DMS53 (cell line): Measurements from ENCODE around the gene ANTKMT.
A peak's percentile ranks its signal among the peaks of the same experiment; 100 is the strongest.

Experiments used
- DNase-seq: peaks from one replicate; lab custom pipeline; 2025; lab: John Stamatoyannopoulos, UW

ANTKMT gene, protein sequence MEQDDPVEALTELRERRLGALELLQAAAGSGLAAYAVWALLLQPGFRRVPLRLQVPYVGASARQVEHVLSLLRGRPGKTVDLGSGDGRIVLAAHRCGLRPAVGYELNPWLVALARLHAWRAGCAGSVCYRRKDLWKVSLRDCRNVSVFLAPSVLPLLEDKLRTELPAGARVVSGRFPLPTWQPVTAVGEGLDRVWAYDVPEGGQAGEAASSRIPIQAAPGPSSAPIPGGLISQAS

DNA sequence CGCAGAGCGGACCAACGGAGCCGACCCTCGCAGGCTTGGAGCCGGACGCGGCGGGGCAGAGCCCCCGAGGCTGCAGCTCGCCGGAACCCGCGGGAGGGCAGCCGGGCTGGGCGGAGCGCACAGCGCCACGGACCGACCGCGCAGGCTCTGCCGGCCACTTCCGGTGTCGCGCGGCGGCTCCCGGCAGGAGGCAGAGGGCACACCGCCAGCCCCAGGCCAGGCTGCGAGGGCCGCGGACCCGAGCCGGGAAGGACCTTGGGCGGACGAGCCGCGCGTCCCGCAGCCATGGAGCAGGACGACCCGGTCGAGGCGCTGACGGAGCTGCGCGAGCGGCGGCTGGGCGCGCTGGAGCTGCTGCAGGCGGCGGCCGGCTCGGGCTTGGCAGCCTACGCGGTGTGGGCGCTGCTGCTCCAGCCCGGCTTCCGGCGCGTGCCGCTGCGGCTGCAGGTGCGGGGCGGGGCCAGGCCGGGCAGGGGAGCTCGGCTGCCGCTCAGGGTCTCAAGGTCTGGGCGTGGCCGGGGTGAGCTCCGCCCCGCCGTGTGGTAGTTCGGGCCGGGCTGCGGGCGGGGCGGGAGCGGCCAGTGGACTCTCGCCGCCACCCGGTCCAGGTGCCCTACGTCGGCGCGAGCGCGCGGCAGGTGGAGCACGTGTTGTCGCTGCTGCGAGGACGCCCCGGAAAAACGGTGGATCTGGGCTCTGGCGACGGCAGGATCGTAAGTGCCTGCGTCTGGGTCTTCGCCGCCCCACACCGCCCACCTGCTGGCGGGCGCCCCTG lies at the start of gene ANTKMT:
Gene ANTKMT, plus strand, starts transcription at position 157 of the 775 bp plus-strand sequence. Its CDS starts 129 bp downstream, at position 286.
- peak; percentile 93 for DNase-seq

DNA sequence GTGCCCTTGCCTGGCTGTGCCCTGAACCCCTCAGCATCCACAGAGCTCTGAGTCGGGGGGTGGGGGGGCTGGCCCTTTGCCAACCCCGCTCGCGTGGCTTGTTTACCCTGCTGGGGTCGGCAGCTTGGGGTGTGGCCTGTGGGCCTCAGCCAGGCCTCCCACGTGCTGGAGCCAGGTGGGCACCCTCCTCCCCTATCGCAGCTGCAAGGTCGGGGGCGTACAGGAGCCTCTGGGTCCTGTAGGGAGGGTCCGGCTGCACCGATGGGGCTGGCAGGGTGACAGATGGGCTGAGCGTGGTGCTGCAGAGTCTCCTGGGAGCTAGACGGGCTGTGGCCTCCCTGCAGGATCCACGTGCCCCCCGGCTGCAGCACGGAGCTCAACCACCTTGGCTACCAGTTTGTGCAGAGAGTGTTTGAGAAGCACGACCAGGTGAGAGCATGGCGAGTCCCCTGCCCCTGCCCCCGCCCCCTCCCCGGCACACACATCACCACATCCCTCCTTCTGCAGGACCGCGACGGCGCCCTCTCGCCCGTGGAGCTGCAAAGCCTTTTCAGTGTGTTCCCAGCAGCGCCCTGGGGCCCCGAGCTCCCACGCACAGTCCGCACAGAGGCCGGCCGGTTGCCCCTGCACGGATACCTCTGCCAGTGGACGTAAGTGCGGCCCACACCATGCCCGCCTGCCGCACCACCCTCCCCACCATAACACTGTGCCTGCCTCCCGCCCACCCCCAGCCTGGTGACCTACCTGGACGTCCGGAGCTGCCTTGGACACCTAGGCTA lies 49.4 kb upstream of the ANTKMT start:
- DNase-seq, result no peak

DNA sequence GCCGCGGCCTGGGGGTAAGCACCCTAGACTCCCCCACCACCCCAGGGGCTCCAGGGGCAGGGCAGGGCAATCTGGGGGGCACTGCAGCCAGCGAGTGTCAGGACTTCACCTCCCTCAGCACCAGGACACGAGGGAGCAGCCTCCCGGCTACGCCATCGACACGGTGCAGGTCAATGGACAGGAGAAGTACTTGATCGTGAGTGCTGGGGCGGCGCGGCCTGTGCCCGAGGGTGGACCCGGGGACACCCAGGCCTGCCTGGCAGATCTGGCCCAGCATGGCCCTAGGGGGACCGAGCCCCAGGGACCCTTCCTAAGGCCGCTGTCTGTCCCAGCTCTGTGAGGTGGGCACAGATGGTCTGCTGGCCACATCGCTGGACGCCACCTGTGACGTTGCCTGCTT lies 48.6 kb upstream of the ANTKMT start:
- DNase-seq, result no peak

DNA sequence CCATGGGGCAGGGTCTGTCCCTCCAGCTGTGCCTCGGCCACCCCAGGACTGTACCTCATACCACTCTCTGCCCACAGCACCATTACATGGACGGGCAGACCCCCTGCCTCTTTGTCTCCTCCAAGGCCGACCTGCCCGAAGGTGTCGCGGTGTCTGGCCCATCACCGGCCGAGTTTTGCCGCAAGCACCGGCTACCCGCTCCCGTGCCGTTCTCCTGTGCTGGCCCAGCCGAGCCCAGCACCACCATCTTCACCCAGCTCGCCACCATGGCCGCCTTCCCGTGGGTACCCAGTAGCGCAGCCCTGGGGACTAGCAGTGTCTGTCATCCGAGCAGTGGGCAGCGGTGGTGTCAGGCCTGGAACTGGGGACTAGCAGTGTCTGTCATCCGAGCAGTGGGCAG lies 48.1 kb upstream of the ANTKMT start:
- DNase-seq, result no peak

DNA sequence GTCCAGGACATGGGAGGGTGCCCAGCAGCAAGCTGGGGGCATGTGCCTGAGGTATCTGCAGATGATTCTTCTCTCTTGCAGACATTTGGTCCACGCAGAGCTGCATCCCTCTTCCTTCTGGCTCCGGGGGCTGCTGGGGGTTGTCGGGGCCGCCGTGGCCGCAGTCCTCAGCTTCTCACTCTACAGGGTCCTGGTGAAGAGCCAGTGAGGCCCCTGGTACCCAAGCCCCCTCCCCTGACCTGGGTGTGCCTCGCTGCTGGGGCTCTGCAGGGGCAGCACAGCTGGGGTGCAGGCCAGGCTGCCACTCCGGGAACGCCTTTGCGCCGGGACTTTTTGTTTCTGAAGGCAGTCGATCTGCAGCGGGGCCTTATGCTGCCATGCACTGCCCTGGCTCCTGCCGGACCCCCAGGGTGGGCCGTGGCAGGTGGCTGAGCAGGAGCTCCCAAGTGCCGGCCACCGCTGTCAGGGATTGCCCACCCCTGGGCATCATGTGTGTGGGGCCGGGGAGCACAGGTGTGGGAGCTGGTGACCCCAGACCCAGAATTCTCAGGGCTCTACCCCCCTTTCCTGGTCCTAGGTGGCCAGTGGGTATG lies 47.5 kb upstream of the ANTKMT start:
- DNase-seq, result no peak

DNA sequence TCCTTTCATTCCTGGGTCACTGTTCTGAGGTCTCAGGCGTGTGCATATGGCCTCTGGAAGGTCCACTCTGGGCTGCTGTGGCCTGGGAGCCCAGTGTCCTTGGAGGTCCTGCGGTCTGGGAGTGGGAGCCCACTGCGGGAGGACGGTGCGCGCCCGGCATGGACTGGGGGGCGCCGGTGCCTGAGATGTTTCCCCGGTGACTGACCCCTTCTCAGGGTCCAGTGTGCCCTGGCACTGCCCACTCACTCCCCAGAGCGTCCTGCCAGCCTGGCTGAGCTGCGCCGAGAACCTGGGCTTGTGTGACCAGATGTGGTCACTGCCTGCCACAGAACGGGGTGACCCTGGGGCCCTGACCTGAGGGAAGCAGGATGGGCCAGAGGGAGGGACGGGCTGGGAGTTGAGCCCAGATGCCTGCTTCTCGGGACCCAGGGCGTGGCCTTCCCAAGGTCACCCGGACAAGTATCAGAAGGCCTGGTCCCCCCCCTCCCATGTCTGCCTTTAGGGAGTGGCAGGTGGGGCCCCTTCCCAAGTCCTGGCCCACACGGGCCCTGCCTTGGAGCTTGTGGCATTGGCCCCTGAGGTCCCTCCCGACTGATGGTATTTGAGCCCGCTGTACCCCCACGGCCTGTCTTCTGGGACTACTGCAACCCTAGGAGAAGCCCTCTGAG lies 46.6 kb upstream of the ANTKMT start:
- no peak for DNase-seq

DNA sequence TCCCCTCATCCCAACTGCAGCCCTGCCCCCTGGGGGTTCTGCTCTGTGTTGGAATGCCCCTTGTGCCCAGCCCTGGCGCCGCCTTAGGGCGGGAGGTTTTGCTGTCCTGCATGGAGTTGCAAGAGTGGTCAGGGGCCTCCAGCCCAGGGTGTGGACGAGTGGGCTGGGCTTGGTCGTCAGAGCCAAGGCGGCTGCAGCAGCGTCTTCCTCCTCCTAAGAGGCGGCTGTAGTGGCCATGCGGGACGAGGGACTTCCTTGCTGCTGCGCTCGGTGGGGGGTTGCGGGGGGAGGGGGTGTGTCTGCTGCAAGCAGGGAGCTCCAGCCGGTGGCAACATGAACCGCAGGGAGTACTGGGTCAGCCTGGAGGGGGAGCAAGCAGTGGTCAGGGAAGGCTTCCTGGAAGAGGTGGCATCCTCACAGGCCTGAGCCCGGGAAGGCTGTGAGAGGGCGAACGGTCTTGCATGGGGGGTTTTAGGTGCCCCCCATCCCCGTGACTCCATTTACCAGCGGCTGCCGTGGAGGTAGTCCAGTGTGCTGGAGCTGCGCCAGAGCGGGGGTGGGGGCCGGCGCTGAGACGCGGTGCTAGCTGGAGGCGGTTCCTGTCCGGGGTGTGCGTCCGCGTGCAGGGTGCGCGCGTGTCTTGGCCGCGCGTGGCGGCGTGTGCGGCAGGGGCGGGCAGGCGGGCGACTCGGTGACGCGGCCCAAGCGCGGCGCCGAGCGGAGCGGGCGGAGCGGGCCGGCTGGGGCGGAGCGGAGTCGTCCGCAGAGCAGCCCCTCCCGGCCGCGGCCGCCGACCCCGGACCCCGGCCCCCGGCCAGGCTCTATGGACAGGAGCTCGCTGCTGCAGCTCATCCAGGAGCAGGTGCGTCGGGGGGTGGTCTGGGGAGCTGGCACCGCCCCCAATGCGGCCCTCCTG lies 45.7 kb upstream of the ANTKMT start, which contains the start of gene RHBDL1:
Gene RHBDL1, plus strand, starts transcription at position 704 of the 916 bp plus-strand sequence. Its CDS starts 120 bp downstream, at position 824.
- peak; percentile 43 for DNase-seq

DNA sequence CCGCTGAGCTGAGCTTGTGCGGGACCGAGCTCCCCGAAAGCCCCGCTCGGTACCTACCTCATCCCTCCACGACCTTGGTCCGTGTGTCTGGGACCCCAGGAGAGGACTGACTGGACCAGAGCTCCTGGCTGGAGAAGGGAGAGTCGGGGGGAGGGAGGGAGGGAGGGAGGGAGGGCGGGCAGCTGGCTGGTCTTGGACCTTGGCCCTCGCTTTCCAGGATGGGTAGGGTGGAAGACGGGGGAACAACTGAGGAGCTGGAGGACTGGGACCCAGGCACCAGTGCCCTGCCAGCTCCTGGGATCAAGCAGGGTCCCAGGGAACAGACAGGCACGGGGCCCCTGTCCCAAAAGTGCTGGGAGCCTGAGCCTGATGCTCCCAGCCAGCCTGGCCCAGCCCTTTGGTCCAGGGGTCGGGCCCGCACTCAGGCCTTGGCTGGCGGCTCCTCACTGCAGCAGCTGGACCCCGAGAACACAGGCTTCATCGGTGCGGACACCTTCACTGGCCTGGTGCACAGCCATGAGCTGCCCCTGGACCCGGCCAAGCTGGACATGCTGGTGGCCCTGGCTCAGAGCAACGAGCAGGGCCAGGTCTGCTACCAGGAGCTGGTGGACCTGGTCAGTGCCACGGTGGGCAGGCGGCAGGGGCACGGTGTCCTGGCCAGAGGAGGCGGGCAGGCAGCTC lies 44.9 kb upstream of the ANTKMT start:
- no peak for DNase-seq

DNA sequence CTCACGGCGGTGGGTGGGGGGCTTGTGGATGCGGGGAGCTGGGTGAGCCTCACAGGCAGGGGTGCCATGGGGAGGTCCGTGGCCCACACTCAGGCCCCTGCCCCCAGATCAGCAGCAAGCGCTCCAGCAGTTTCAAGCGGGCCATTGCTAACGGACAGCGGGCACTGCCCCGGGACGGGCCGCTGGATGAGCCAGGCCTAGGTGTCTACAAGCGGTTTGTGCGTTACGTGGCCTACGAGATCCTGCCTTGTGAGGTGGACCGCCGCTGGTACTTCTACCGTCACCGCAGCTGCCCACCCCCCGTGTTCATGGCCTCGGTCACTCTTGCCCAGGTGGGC lies 44.4 kb upstream of the ANTKMT start:
- DNase-seq, result peak; percentile 47

DNA sequence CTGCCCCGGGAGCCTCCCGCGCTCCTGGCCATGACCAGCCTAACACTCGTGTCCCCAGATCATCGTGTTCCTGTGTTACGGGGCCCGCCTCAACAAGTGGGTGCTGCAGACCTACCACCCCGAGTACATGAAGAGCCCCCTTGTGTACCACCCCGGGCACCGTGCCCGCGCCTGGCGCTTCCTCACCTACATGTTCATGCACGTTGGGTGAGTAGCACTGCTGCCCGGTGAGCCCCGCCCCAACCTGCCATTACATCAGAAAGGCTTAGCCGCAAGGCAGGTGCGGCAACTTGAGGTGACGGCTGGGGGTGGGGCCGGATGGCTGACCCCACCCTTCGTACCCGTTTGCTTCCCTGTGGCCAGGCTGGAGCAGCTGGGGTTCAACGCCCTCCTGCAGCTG lies 44.0 kb upstream of the ANTKMT start:
- DNase-seq, result peak; percentile 89

DNA sequence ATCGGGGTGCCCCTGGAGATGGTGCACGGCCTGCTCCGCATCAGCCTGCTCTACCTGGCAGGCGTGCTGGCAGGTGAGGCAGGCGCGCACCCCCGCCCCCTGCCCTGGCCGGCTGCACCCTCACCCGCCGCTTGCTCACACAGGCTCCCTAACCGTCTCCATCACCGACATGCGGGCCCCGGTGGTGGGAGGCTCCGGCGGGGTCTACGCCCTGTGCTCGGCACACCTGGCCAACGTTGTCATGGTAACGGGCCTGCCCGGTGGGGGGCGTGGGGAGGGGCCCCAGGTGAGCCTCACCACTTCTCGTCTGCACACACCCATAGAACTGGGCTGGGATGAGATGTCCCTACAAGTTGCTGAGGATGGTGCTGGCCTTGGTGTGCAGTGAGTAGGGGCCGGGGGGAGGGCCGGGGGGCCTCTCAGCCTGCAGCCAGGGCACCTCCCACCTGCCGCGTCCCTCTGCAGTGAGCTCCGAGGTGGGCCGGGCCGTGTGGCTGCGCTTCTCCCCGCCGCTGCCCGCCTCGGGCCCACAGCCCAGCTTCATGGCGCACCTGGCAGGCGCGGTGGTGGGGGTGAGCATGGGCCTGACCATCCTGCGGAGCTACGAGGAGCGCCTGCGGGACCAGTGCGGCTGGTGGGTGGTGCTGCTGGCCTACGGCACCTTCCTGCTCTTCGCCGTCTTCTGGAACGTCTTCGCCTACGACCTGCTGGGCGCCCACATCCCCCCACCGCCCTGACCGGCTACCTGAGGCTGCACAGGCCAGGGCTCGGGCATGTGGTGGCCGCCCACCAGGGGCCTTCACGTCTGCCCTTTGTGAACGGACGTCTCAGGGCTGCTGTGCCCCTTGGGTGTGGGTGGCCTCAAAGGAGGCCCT lies 43.4 kb upstream of the ANTKMT start:
- no peak for DNase-seq

DNA sequence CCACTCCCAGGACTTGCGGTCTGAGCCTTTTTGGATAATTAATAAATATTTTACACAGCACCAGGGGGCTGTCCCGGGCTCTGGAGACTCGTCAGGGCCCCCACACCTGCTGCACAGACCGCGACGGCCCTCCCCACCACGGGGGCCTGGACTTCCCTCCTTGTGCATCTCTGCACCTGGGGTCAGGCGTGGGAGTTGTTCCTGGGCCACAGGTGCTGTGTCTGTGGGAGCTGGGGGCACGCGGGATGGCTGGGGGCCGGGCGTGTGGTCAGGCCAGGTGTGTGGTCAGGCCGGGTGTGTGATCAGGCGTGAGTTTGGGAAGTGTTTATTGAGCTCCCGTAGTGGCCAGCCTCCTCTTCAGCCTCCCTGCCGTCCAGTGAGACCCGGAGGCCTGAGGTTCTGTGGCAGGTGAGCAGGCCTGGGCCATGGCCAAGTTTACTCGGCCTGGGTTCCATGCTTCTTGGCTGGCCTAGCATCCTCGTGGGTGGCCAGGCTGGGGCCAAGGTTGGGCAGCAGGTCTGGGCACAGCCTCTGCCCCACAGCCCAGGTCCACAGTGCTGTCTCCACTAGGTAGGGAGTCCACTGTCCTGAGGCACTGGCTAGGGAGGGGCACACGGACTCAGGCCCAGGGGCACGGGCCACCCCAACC lies 42.6 kb upstream of the ANTKMT start:
- DNase-seq, result no peak

DNA sequence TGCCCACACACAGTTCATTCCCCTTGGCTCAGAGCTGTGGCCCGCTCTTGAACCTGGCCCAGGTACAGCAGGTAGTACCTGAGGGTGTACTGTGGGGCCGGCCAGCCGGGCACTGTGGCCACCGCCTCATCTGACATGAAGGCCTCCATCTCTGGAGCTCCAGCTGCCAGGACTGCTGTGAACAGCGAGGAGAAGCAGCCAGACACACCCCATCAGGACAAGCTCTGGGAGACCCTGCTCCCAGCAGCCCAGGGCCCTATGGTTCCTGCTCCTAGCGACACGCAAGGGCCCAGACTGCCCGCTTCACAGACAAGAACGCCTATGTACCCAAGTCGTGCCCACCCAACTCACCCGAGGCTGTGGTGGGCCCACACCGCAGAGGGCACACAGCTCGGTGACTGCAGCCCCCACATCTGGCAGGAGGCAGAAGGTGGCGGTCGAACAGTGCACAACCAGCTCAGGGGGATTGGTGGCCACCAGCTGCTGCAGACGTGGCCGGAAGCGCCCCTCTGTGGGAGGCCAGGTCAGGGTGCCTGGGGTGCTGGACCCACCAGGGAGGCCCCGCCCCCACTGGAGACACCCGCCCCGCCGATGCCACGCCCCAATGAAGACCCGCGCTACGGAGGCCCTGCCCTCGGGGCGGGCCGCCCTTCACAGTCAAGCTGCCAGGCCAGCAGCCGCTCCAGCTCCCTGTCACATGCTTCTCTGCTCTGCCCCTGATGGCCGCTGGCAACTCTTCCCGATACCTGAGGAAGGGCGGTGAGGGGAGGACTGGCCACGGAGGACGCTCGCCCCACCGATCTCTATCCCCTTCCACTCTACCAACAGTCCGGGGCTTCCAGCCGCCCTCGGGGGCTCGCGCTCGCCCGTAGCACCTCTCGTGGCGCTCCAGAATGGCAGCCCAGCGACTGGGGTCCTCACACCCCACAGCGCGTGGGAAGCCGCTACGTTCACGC lies 41.8 kb upstream of the ANTKMT start:
- peak; percentile 92 for DNase-seq

DNA sequence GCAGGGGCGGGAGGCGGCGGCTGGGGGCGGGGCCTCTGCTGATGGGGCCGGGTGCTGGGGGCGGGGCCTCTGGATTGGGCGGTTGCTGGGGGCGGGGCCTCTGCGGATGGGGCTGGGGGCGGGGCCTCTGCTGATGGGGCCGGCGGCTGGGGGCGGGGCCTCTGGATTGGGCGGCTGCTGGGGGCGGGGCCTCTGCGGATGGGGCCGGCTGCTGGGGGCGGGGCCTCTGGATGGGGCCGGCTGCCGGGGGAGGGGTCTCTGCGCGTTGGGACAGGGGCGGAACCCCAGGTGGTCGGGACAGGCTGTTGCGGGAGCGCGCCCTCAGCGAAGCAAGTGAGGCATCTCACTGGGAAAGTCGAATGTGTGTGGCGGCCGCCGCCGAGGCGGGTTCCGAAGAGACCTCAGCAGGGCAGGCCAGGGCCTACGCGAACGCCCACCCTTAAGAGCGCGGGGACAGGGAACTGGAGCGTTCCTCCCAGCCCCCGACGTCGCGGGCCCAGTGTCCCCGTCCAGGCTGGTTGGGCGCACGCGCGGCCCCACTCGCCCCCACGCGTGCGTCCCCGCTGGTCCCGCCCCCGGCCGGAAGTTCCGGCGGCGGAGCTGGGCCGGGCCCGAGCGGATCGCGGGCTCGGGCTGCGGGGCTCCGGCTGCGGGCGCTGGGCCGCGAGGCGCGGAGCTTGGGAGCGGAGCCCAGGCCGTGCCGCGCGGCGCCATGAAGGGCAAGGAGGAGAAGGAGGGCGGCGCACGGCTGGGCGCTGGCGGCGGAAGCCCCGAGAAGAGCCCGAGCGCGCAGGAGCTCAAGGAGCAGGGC lies 40.9 kb upstream of the ANTKMT start, which contains the start of gene STUB1:
Gene STUB1, plus strand, starts transcription at position 597 of the 811 bp plus-strand sequence. Its CDS starts 116 bp downstream, at position 713.
- DNase-seq, result peak; percentile 93

DNA sequence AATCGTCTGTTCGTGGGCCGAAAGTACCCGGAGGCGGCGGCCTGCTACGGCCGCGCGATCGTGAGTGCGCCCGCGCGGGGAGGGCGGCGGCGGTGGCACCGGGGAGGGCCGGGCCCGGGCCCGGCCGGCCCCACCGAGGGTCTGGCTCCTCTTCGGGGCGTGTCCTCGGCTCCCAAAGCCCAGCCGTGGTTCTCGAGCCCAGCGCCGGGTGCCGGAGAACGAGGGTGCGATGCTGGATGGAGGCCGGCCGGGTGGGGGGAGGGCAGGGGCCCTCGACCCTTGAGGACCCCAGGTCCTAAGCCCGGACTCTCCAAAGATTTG lies 40.4 kb upstream of the ANTKMT start:
- DNase-seq, result no peak

DNA sequence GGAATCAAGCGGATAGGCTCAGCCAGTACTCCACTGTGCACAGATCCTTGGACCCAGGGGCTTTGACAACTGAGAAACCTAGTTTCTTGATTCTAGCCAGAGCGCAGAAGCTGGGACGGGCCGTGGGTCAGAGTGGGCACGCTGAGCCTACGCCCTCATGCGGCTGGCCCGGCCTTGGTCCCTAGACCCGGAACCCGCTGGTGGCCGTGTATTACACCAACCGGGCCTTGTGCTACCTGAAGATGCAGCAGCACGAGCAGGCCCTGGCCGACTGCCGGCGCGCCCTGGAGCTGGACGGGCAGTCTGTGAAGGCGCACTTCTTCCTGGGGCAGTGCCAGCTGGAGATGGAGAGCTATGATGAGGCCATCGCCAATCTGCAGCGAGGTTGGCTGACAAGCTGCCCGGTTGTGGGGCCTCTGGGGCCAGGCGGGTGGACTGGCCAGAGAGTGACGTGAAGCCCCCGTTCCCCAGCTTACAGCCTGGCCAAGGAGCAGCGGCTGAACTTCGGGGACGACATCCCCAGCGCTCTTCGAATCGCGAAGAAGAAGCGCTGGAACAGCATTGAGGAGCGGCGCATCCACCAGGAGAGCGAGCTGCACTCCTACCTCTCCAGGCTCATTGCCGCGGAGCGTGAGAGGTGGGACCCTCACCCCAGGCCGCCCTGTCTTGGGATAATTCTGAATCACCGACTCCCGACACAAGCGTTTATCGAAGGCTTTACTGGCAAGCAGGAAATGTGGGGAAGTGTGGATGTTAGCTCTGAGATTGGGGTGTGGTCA lies 39.8 kb upstream of the ANTKMT start:
- peak; percentile 64 for DNase-seq
